H4 (cell line): ENCODE measurements around the gene OTUD1. TPM values are rescaled to one million over a fixed set of nuclear protein-coding genes. Genes with fewer than 3 reads are reported as not detected.

ENCODE experiments used
- DNase-seq: peaks from one replicate; pipeline ENCODE4 v3.0.0-alpha.2; 2015; ENCODE audit warnings: low spot score
- total RNA-seq: library from RNA; depleted of rRNA; stranded (reverse); fragments of >200 nt; shearing (Covaris generic); gene quantifications from 2 replicates; pipeline ENCODE4 v1.2.3, GENCODE V29; 2014; rRNA removed

The OTUD1 gene
- total RNA-seq, 1 experiment from 2014 or later, result 1.3 TPM

DNA sequence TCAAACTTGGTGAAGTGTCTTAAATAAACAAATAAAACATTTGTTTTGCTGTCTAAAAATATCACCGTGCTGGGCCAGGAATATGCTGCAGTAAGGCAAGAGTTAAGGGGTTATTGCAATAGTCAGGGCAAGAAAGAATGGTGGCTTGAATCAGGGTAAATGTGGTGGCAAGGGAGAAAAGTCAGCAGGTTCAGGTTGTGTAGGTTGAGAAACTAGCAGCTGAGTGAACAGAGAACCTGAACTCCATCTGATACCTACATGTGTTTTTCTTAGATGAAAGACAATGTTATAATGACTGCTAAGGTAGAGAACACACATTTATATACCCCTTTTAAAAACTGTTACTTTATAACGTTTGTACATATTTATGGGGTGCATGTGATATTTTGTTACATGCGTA, 28.7 kb downstream of the OTUD1 start:
- no peak for DNase-seq

- no peak for DNase-seq
These were observed 30.8 kb downstream of the OTUD1 start for GRCh38 chr10:23469596-23470237.

GRCh38 chr10:23472181-23472580, 33.3 kb downstream of the OTUD1 start:
- no peak for DNase-seq

DNA sequence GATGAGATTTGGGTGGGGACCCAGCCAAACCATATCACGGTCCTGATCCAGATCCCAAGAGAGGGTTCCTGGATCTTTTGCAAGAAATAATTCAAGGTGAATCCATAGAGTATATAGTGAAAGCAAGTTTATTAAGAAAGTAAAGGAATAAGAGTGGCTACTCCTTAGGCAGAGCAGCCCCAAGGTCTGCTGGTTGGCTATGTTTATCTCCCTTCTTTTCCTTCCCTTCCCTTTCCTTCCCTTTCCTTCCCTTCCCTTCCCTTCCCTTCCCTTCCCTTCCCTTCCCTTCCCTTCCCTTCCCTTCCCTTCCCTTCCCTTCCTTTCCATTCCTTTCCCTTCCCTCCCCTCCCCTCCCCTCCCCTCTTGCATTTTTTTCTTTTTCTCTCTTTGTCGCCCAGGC, 35.2 kb downstream of the OTUD1 start:
- no peak for DNase-seq

DNA sequence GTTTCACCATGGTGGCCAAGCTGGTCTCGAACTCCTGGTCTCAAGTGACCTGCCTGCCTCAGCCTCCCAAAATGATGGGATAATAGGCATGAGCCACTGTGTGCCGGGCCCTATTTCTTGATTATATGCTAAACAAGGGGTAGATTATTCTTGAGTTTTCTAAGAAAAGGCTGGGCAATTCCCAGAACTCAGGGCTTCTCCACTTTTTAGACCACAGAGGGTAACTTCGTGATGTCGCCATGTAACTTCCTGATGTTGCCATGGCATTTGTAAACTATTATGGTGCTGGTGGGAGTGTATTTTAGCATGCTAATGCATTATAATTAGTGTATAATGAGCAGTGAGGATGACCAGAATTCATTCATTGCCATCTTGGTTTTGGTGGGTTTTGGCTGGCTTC, 35.8 kb downstream of the OTUD1 start:
- no peak for DNase-seq

- no peak for DNase-seq
These were observed 39.7 kb downstream of the OTUD1 start for GRCh38 chr10:23478570-23478969.

GRCh38 chr10:23479798-23480473, 41.1 kb downstream of the OTUD1 start:
- DNase-seq, result no peak

GRCh38 chr10:23481363-23481961, 42.6 kb downstream of the OTUD1 start:
- DNase-seq, result no peak

DNA sequence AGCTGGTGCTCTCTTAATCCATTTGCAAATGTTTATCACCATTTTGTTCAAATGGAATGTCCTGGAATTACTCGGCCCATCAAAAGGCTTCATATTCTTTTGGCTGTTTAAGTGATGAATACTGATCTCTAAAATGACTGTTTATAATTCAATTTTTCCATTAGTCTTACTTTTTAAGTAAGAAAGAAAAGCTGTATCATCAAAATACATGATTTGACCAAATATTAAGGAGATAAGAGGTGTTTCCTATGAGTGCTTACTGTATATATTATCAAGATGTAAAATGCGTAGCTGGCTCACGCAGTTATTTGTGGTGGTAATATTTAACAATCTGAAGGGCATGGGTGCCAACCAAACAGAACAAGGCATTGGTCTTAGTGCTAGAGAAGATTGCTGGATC, 51.2 kb downstream of the OTUD1 start:
- no peak for DNase-seq

Other genes starting within 250 kb of the OTUD1 start
- not detected in 2 replicates for gene PTF1A, start 246.8 kb upstream of the OTUD1 start, total RNA-seq
- not detected in 2 replicates for gene C10orf67, start 94.3 kb upstream of the OTUD1 start, total RNA-seq